Mucosa of gallbladder (tissue), 1 donor: ENCODE results near the gene NPAS3. TPM values are rescaled to one million over a fixed set of nuclear protein-coding genes. Genes with fewer than 3 reads are reported as not detected.

Experiments used
- DNase-seq: peaks from one replicate; pipeline ENCODE4 v3.0.0-alpha.2; 2020; ENCODE audit warnings: low spot score
- total RNA-seq: library from RNA; stranded (reverse); gene quantifications from one replicate; pipeline ENCODE4 v1.2.1, GENCODE V29; 2021
- donor health status: DM: no; HTN: no; CAD: no.

Gene NPAS3
- total RNA-seq, 1 donor from 2014 or later, result 1.8 TPM

GRCh38 chr14:33542338-33543287 lies 603.9 kb downstream of the NPAS3 start:
- no peak for DNase-seq

- no peak for DNase-seq
These were observed 607.0 kb downstream of the NPAS3 start for GRCh38 chr14:33545696-33546095.

DNA sequence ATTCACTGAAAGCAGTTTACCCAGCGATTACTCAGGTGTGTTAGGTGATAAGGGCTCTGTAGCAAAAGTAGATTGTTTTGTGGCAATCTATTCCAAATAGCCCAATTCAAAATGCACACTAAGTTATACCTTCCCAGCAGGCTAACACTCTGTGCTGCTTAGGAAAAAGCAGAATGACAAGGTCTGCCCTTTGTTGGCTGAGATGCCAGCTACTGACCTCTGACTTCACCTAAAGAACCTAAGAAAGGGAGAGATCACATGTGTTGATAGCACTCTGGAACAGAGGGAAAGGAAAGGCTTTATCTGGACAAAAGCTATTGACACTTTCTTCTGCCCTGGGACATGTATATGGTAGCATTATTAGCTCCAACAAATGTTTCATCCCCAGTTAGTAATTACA lies 609.9 kb downstream of the NPAS3 start:
- DNase-seq, result no peak

GRCh38 chr14:33551963-33552362 lies 613.3 kb downstream of the NPAS3 start:
- DNase-seq, result no peak

- no peak for DNase-seq
These were observed 615.1 kb downstream of the NPAS3 start for GRCh38 chr14:33553706-33554278.

DNA sequence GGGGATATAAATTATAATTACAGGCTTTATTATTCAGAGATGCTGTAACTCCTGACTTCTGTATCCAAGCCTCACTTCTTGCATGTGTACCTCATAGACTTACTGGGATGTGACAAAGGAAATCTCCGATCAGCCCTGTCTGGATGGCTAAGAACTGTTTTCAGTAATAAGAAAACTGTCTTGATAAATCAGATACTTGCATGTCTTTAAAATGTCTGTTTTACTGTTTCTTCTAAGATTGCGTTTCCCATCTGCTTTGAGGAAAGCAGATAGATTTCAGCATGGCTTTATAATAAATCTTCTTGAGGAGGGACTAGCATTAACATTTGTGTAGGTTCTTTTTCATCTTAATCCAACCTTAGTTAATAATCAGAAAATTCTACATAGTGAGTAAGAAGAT lies 616.3 kb downstream of the NPAS3 start:
- no peak for DNase-seq

- no peak for DNase-seq
These were observed 617.2 kb downstream of the NPAS3 start for GRCh38 chr14:33555710-33556350.

GRCh38 chr14:33556382-33557121 lies 617.9 kb downstream of the NPAS3 start:
- DNase-seq, result no peak

DNA sequence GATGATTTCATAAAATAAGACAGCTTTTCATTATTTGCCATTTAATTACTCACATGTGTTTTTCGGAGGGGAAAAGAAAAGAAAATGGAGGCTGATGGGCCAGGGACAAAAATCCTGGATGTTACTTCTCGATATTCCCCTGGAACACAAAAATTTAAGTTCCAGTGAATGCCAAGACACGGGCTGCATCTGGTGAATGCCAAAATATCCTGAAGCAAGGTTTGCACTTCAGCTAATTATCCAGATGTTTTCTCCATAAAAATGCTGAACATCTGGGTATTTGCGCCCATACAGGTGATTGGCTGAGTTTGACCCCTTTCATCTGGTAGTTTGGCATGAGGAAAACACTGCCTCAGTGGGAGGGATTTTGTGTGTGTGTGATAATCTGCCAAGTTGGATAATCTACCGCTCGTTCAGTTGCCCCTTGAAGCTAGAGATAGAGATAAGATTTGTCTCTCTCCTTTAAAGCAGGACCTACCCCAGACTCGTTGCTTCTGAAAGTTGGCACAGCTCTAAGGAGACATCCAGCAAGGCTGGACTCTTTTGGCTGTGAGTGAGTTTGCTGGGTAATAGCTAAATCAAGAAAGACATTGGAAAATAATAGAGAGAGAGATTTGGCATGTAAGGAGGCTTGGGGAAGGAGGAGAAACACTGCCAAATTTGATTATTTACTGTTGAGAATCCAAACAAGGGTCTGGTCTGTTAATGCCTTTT lies 622.2 kb downstream of the NPAS3 start:
- no peak for DNase-seq

DNA sequence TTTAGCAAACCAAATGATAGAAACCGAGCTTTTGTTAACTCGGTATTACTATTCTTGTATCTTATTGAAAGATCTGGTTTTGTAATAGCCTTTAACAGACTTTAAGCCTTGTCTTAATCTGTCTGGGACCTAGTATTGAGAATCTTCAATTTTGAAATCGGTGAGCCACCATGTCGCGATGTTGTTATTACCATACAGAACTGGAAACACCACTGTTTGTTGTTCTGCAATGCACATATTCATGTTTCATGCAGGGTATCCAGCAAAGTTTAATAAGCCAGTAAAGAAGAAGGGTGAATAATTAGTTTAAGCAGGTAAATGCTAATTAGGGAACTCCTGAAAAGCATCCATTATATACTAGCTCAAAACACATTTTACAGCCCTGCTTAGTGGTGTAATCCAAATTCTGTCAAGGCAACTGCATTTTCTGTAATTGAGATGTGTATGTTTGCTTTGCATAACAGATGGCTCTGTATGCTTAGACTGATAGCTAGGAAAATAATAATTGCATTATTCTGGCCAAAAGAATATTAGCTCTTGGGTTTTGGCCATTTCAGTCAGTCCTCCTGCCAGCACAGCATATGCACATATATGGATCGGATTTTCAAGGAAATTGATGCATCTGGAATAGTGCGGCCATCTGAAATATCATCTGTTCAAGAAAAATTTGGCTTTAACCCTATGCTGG lies 623.0 kb downstream of the NPAS3 start:
- no peak for DNase-seq

DNA sequence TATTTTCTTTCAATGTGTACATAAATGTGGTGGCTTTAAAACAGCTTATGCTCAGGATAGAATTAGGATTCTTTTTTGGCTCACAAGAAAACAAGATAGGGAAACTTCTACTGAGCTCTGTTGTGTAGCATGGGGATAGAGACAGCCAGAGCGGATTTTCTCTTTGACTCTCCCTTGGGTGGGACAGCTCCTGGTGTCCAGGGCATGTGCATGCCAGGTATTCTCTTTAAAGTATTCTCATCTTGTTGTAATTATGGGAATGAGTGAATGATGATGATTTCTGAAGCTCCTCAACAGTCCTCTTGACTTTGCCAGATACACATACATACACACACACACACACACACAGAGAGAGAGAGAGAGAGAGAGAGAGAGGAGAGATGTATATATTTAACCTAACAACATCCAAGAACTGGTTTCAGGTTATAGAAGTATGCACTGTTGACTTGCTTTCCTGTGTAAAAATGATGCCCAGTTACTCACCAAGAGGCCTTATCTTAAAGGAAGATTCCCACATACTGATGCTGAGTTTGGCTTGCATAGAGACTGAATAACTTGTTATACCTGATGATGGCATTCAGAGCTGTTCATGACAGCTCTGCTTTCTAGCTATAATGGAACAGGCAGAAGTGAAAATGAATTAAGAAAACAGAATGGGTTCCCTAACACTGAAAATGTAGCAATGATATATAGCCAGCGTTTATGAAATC lies 624.7 kb downstream of the NPAS3 start:
- no peak for DNase-seq

GRCh38 chr14:33563901-33564197 lies 625.2 kb downstream of the NPAS3 start:
- DNase-seq, result no peak

- DNase-seq, result no peak
These were observed 626.3 kb downstream of the NPAS3 start for GRCh38 chr14:33564774-33565630.

DNA sequence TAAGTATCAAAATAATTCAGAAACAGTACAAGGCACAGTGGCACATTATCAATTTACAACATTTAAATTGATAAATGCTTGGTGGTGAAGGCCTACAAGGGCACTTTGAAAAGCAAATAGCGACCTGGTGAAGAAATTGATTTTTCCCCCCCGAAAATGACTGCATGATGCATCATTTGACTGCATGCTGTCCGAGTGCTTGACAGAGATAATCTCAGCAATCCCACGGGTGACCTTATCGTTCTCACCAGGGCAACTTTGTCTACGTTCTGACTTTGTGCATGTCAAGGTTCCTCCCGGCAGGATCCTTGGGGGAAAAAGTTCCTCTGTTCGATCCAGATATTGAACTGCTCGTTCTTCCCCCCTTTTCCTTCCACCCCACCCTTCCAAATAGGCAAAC lies 627.4 kb downstream of the NPAS3 start:
- no peak for DNase-seq

DNA sequence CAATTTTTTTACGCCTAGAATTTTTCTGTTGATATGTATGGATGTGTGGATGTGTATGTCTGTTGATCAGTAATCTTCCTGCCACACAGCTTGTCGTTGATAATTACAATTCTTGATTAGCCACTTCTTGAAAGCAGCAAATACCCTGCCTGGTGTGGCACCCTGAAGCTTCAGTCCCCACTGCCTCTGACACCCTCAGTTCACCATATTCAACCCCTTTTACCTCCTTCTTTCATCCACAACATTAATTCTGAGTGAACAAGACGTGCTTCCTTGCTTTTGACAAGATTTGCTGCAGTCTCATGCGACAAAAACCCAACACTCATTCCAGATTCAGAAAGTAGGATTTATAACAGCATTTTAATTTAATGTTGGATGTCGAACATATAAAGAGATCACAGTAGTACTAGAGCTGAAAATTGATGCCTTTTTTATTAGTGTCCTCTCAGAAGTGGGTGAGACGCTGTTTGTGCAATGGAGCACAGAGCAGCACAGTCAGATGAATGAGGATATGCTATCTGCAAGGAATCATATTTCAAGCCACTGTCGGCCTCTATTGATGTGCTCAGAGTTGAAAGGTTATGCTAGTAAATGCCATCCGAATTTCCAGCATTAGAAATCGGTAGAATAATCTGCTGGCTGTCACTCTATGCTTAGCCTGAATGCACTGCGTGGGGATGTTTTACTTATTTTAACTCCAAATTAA lies 628.5 kb downstream of the NPAS3 start:
- no peak for DNase-seq

DNA sequence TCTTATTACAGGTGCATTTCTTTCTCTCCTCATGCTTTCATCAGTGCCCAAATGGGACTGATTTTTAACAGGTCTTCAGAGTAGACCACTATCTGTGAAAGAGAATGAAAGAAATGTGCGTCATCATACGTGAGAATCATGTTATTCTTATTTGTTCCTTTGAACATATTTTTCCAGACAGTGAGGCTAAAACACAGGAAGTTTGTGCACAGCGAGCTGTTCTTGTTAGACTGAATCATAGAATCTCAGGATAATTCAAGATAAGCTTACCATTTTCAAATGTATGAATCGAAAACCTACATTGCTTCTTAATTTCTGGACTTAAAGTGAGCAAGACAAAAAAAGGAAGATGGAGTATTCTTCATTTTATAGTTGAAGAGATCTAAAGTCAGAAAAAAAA lies 629.1 kb downstream of the NPAS3 start:
- no peak for DNase-seq

DNA sequence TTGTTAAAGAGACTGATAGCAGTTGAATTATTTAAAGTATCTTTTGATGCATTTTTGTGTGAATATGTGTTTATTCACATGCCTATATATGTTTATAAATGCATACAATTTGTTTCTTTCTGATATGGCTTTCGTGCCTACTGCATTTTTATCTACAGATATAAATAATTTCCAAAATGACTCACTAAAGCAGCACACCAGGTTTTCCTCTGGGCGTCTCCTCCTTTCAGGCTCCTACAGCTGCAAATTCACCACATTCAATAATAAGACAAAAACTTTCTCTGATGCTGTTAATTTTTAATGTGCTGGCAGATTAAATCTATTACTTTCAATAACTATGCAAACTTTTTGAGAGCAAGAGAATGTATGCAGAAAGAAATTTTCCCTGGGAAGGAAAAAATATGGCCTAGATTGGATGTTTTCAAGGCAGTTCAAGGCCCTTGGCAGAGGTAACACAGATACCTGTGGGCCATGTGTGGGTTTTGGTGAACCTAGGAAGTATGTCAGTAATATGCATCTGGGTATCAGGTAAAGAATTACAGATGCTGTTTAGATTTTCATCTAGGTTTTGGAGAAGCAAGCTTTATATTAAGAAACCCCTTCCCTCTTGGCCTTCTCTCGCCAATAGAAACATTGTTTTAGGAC lies 630.4 kb downstream of the NPAS3 start:
- no peak for DNase-seq
